K562 (cell line): Measurements from ENCODE around the gene CEACAM21. TPM values are rescaled to one million over a fixed set of nuclear protein-coding genes. Genes with fewer than 3 reads are reported as not detected.

Source experiments
- ATAC-seq: fragments of 200-7000 bp; cut with Tn5 transposase; 3 replicates; pipeline ENCODE4 v1.9.1; 2020; ENCODE audit warnings: moderate library complexity
- BruUV-seq: library from RNA; stranded (reverse); fragments of 400-500 nt; replicated peaks from 2 replicates; lab custom pipeline; 2021; lab: Mats Ljungman, UMichigan
- CTCF ChIA-PET: fragments of 300-600 bp; formaldehyde crosslinking; extraction: SDS; loops from one replicate; lab custom pipeline; 2021; ENCODE audit warnings: low intra/inter-chr PET ratio; lab: Yijun Ruan, JAX
- POLR2A ChIA-PET: fragments of 300-600, 350-650 bp; sonication (Branson Sonifier 250); formaldehyde crosslinking; extraction: SDS; loops from one replicate; lab custom pipeline; 2021; ENCODE audit warnings: antibody characterized with exemption, inconsistent platforms; lab: Yijun Ruan, JAX
- DNase-seq, 4 experiments: peaks; one replicate each; pipeline versions ENCODE4 v3.0.0 to v3.0.0-alpha.2; 2011 to 2018; ENCODE audit warnings: low spot score in 3 of 4, mixed read lengths in 3 of 4; ENCODE audit errors: extremely low read depth in 1 of 4
- FAIRE-seq: peaks from 2 replicates; lab custom pipeline; 2011; peaks lifted over from hg19 to GRCh38; lab: Jason Lieb, UNC
- H2AFZ ChIP-seq: 2 replicates; pipeline ENCODE4 v1.6.0; 2011; ENCODE audit warnings: low read depth, low read length, control low read depth, inconsistent platforms
- H3K27ac ChIP-seq: fragments of 200-600 bp; 3 replicates; pipeline ENCODE4 v1.8.0; 2011; ENCODE audit warnings: low read depth, mild to moderate bottlenecking, control low read depth, inconsistent platforms, low read length, moderate library complexity, mixed read lengths; ENCODE audit errors: extremely low read depth
- H3K27me3 ChIP-seq, 2 experiments: fragments of 300-600 bp in 1 of 2; 2 replicates in 1 of 2; 3 replicates in 1 of 2; pipeline versions ENCODE4 v1.6.0 to v1.8.0; 2011; ENCODE audit warnings: inconsistent platforms in 2 of 2, low read length in 2 of 2, mild to moderate bottlenecking in 1 of 2, mixed read lengths in 1 of 2, moderate library complexity in 1 of 2; ENCODE audit not compliant: control insufficient read depth in 2 of 2, insufficient read depth in 2 of 2
- H3K36me3 ChIP-seq: fragments of 300-600 bp; 3 replicates; pipeline ENCODE4 v1.8.0; 2011; ENCODE audit warnings: mild to moderate bottlenecking, low read length, inconsistent platforms; ENCODE audit not compliant: control insufficient read depth, insufficient read depth
- H3K4me1 ChIP-seq, 2 experiments: fragments of 200-600 bp in 1 of 2; replicated peaks in 1 of 2; 2 replicates in 1 of 2; 3 replicates in 1 of 2; pipeline versions ENCODE4 v1.5.1 to v1.8.0; 2011; ENCODE audit warnings: inconsistent platforms in 2 of 2, low read length in 2 of 2, mild to moderate bottlenecking in 1 of 2, mixed read lengths in 1 of 2, moderate library complexity in 1 of 2; ENCODE audit not compliant: control insufficient read depth in 2 of 2, insufficient read depth in 2 of 2
- H3K4me2 ChIP-seq: 2 replicates; pipeline ENCODE4 v1.6.1; 2011; ENCODE audit warnings: low read length, control low read depth, inconsistent platforms, mixed read lengths; ENCODE audit not compliant: insufficient read depth
- H3K4me3 ChIP-seq: fragments of 200-600 bp; sonication (generic), shearing (Covaris generic); 2 replicates; pipeline ENCODE4 v1.5.1; 2016; ENCODE audit warnings: control low read depth, inconsistent platforms
- H3K79me2 ChIP-seq: fragments of 200-600 bp; 3 replicates; pipeline ENCODE4 v1.8.0; 2011; ENCODE audit warnings: low read length, inconsistent platforms; ENCODE audit not compliant: control insufficient read depth, insufficient read depth
- H3K9ac ChIP-seq, 2 experiments: 2 replicates each; pipeline versions ENCODE4 v1.6.0 to v1.6.1; 2011; ENCODE audit warnings: low read depth in 2 of 2, low read length in 2 of 2, control low read depth in 1 of 2, inconsistent platforms in 1 of 2, mild to moderate bottlenecking in 1 of 2, mixed read lengths in 1 of 2; ENCODE audit not compliant: insufficient read depth in 1 of 2
- H3K9me1 ChIP-seq: one replicate; pipeline ENCODE4 v1.6.0; 2011; ENCODE audit warnings: inconsistent platforms, mild to moderate bottlenecking, low read length, moderate library complexity; ENCODE audit not compliant: control insufficient read depth, insufficient read depth
- H3K9me3 ChIP-seq: replicated peaks from 2 replicates; pipeline ENCODE4 v1.5.1; 2011; ENCODE audit warnings: low read depth, low read length, inconsistent platforms; ENCODE audit not compliant: control insufficient read depth, insufficient read depth
- H4K20me1 ChIP-seq: replicated peaks from 2 replicates; pipeline ENCODE4 v1.6.1; 2011; ENCODE audit warnings: low read length, inconsistent platforms, mixed read lengths; ENCODE audit not compliant: control insufficient read depth, insufficient read depth
- BHLHE40 ChIP-seq: IDR thresholded peaks from 2 replicates; pipeline ENCODE4 v1.6.1; 2011; ENCODE audit warnings: low read length, improper control_type of control experiment
- CBX3 ChIP-seq, 2 experiments: IDR thresholded peaks; 1 replicate in 1 of 2; 2 replicates in 1 of 2; pipeline ENCODE4 v1.6.1; 2012; ENCODE audit warnings: inconsistent platforms in 2 of 2, low read length in 2 of 2, borderline replicate concordance in 1 of 2, control low read depth in 1 of 2
- NBN ChIP-seq: fragments of 450-650 bp; IDR thresholded peaks from 2 replicates; pipeline ENCODE4 v1.6.1; 2016; ENCODE audit warnings: low read depth, mild to moderate bottlenecking
- NR2C2 ChIP-seq, 2 experiments: fragments of 200-800 bp in 1 of 2; sonication (Bioruptor generic) in 1 of 2; sonication (generic) in 1 of 2; formaldehyde crosslinking in 1 of 2; IDR thresholded peaks; 2 replicates each; pipeline versions ENCODE4 v1.6.1 to v1.8.0; 2016 to 2022; ENCODE audit warnings: mild to moderate bottlenecking in 1 of 2, missing compliant biosample characterization in 1 of 2, missing genetic modification characterization in 1 of 2, missing genetic modification reagents in 1 of 2
- SPI1 ChIP-seq: IDR thresholded peaks from 2 replicates; pipeline ENCODE4 v1.6.1; 2011; ENCODE audit warnings: low read depth, low read length, control low read depth, borderline replicate concordance
- SRSF7 ChIP-seq: fragments of 200-400 bp; formaldehyde crosslinking; optimal IDR thresholded peaks from 2 replicates; pipeline ENCODE3; 2017; ENCODE audit warnings: mild to moderate bottlenecking, low read depth, low read length
- WGBS: fragments of 100-300 bp; shearing (Covaris generic); methylation state at CpG from one replicate; pipeline ENCODE4 v1.1.6; 2016; ENCODE audit warnings: low coverage, mixed read lengths; ENCODE audit not compliant: insufficient coverage; ENCODE audit errors: missing lambda C conversion rate; 5-methylcytosine and 5-hydroxymethylcytosine counted together
- in situ Hi-C: fragments of 300-500 bp; cut with MboI; formaldehyde crosslinking; loops from 4 replicates; pipeline ENCODE4 v1.15.0; 2018; ENCODE audit warnings: inconsistent platforms, mixed read lengths
- intact Hi-C: fragments of 100-400 bp; cut with micrococcal nuclease; formaldehyde crosslinking; loops from 2 replicates; pipeline ENCODE4 v1.14.2; 2022
- polyA plus RNA-seq, 8 experiments: library from polyadenylated mRNA; depleted of rRNA in 4 of 8; stranded (reverse) in 5 of 8; unstranded in 3 of 8; fragments of >200 nt; fragmentation: Nextera tagmentation in 2 of 8; fragmentation: Illumina TruSeq in 1 of 8; extraction: Ambion mirVana in 2 of 8; extraction: Trizol in 1 of 8; gene quantifications; 2 replicates each; pipeline versions ENCODE4 v1.2.1 to v1.2.3, GENCODE V29; 2011 to 2014; ENCODE audit warnings: inconsistent platforms in 1 of 8, missing spikeins in 1 of 8
- total RNA-seq, 7 experiments: library from RNA; depleted of rRNA in 6 of 7; stranded (reverse); fragments of >200 nt in 6 of 7; fragmentation: Illumina TruSeq in 2 of 7; extraction: Trizol in 2 of 7; gene quantifications; 2 replicates each; pipeline versions ENCODE4 v1.2.1 to v1.2.3, GENCODE V29; 2011 to 2021; ENCODE audit warnings: low replicate concordance in 1 of 7
- TF ChIP-seq, protein P1 (sequence below): fragments of 250-450 bp; sonication (Bioruptor Pico); IDR thresholded peaks from 2 replicates; pipeline ENCODE4 v1.8.0; 2021; ENCODE audit warnings: borderline replicate concordance, mild to moderate bottlenecking, moderate library complexity; ENCODE audit not compliant: poor library complexity, severe bottlenecking

CEACAM21 gene
- total and polyA plus RNA-seq, 9 of the 15 experiments (the other 6 are each of a cell fraction or from before 2014, with no cell fraction given): 0.06 to 0.40 (median 0.18) TPM; not detected in 1

DNA sequence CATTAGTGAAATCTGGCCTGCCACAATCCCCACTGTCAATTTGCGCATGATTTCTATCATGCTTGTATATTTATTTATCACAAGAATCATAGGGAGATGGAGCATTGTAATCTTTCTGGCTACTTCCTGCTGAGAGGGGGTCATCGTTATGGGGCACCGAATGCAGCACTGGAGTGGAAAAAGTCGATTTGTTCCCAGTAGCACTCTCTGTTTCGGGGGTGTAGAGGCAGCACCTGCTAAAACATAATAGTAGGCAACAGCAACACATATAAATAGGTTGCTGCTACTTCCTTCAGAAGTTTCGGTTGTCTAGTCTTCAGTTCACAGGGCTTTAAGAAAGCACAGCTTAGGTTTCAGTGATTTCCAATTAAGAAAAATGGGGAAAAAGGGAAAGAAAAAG lies 23.4 kb upstream of the CEACAM21 start:
- DNase-seq (no peak), FAIRE-seq (no peak), ATAC-seq (no peak)
- Histone ChIP-seq H3K4me1 (no peaks in the 10 kb centered on the region; a peak in 3 of 5 replicates), H3K9ac (no peak overlapping the region), H3K9me1 (no peaks in the 10 kb centered on the region), H3K79me2 (no peaks in the 10 kb centered on the region), H3K27me3 (no peaks in the 10 kb centered on the region; a peak in 3 of 5 replicates), H3K36me3 (no peaks in the 10 kb centered on the region), H3K4me3 (no peak overlapping the region), H3K9me3 (no peaks in the 10 kb centered on the region), H4K20me1 (no peaks in the 10 kb centered on the region), H3K27ac (no peak overlapping the region), H2AFZ (no peak overlapping the region), H3K4me2 (no peak overlapping the region)
- TF ChIP-seq, protein P1, sequence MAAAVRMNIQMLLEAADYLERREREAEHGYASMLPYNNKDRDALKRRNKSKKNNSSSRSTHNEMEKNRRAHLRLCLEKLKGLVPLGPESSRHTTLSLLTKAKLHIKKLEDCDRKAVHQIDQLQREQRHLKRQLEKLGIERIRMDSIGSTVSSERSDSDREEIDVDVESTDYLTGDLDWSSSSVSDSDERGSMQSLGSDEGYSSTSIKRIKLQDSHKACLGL: no peak
- TF ChIP-seq SRSF7: no peak
- no peak for TF ChIP-seq SPI1
- TF ChIP-seq NBN: no peak
- ChIA-PET CTCF (no interaction called here), POLR2A (no interaction called here)
- no TSS peak for BruUV-seq
- in situ Hi-C loops (loop anchor here (25.0 kb wide), 1 partner anchor 240 kb away; the partner anchor contains the start of gene CCDC97), intact Hi-C loops (no loop called here)
- 10% methylated on average over 6 of the region's 6 CpGs for WGBS

DNA sequence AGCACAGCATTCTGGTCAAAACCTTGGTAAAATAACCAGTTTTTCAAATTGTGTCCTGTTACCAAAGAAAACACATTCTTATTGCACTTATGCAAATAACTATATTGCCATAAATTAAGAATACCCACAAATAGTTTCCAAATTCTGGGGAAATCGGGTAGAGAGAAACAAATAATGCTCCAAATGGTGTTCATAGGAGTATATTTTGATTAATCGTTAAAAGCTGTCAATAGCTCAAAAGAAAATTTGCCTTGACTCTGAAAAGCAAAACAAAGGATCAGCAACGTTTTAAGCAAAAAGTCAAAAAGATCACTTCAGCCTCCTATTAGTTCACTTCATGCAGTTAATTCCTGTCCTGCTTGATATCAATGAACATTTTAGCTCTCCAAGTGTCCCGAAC lies 22.2 kb upstream of the CEACAM21 start:
- ATAC-seq (no peak), FAIRE-seq (no peak), DNase-seq (no peak)
- Histone ChIP-seq H2AFZ (no peak overlapping the region), H4K20me1 (no peaks in the 10 kb centered on the region), H3K9ac (no peak overlapping the region), H3K27me3 (no peaks in the 10 kb centered on the region; a peak in 2 of 5 replicates), H3K9me1 (no peaks in the 10 kb centered on the region), H3K9me3 (no peaks in the 10 kb centered on the region), H3K27ac (no peak overlapping the region), H3K79me2 (no peaks in the 10 kb centered on the region), H3K36me3 (no peaks in the 10 kb centered on the region), H3K4me3 (no peak overlapping the region), H3K4me1 (no peaks in the 10 kb centered on the region; a peak in 2 of 5 replicates), H3K4me2 (no peak overlapping the region)
- 2% methylated on average over 4 of the region's 4 CpGs for WGBS
- in situ Hi-C loops: loop anchor here (25.0 kb wide), 1 partner anchor 242 kb away; the partner anchor contains the start of gene CCDC97
- intact Hi-C loops: no loop called here
- ChIA-PET POLR2A (no interaction called here), CTCF (no interaction called here)
- BruUV-seq: no TSS peak
- TF ChIP-seq BHLHE40 (no peak), CBX3 (IDR thresholded peaks at IDR 0.05; ENCODE audit: borderline replicate concordance in 1 of 2, low read length in 2 of 2) (0 out of 3 replicates have a peak, but pooled peaks of 1 of the 2 experiments have one; percentile 23), NR2C2 (CRISPR knock-in tag; IDR thresholded peaks at IDR 0.05) (no peak), NR2C2 (tag; IDR thresholded peaks at IDR 0.05) (no peak)
